PC-9 (cell line): ENCODE results near the gene DNAAF2. TPM values are rescaled to one million over a fixed set of nuclear protein-coding genes. Genes with fewer than 3 reads are reported as not detected.
A peak's percentile ranks its signal among the peaks of the same experiment; 100 is the strongest.

ENCODE experiments used
- BruUV-seq: library from RNA; stranded (reverse); fragments of 400-500 nt; replicated peaks from 2 replicates; lab custom pipeline; 2021; lab: Mats Ljungman, UMichigan
- CTCF ChIA-PET: fragments of 300-600 bp; sonication (Branson Sonifier 250); formaldehyde crosslinking; loops from one replicate; lab custom pipeline; 2022; ENCODE audit warnings: antibody characterized with exemption; lab: Charles Lee
- POLR2A ChIA-PET: fragments of 300-600 bp; sonication (Branson Sonifier 250); formaldehyde crosslinking; loops from one replicate; lab custom pipeline; 2022; ENCODE audit warnings: antibody characterized with exemption; ENCODE audit not compliant: unreplicated experiment; lab: Charles Lee
- DNase-seq, 2 experiments: peaks; one replicate each; pipeline versions ENCODE4 v3.0.0 to v3.0.0-alpha.2; 2015 to 2022; ENCODE audit warnings: mixed read lengths in 1 of 2
- H2AFZ ChIP-seq: fragments of 200-600 bp; sonication (generic); 2 replicates; pipeline ENCODE4 v1.8.1; 2017; ENCODE audit warnings: antibody characterized with exemption
- H3F3A ChIP-seq: fragments of 200-600 bp; sonication (generic); 2 replicates; pipeline ENCODE4 v1.8.1; 2017; ENCODE audit warnings: antibody characterized with exemption, mild to moderate bottlenecking, low read depth; ENCODE audit not compliant: insufficient read depth
- H3K27ac ChIP-seq: fragments of 200-600 bp; sonication (generic); 2 replicates; pipeline ENCODE4 v1.6.1; 2016; ENCODE audit warnings: mixed run types
- H3K27me3 ChIP-seq: fragments of 200-600 bp; sonication (generic); 2 replicates; pipeline ENCODE4 v1.6.1; 2016; ENCODE audit warnings: low read depth, mixed run types; ENCODE audit not compliant: insufficient read depth
- H3K36me3 ChIP-seq: fragments of 200-600 bp; sonication (generic); 2 replicates; pipeline ENCODE4 v1.6.1; 2016; ENCODE audit warnings: low read depth, mixed run types
- H3K4me1 ChIP-seq: fragments of 200-600 bp; sonication (generic); replicated peaks from 2 replicates; pipeline ENCODE4 v1.6.1; 2016; ENCODE audit warnings: mixed run types; ENCODE audit not compliant: insufficient read depth
- H3K4me2 ChIP-seq: fragments of 200-600 bp; sonication (generic); 2 replicates; pipeline ENCODE4 v1.6.1; 2017; ENCODE audit warnings: mixed run types
- H3K4me3 ChIP-seq: fragments of 200-600 bp; sonication (generic); 2 replicates; pipeline ENCODE4 v1.6.1; 2016; ENCODE audit warnings: mixed run types
- H3K79me2 ChIP-seq: fragments of 200-600 bp; sonication (generic); 2 replicates; pipeline ENCODE4 v1.6.1; 2017; ENCODE audit warnings: low read depth, mixed run types
- H3K9me2 ChIP-seq: fragments of 200-600 bp; sonication (generic); 2 replicates; pipeline ENCODE4 v1.8.1; 2017; ENCODE audit warnings: mild to moderate bottlenecking; ENCODE audit not compliant: insufficient read depth
- H3K9me3 ChIP-seq: fragments of 200-600 bp; sonication (generic); 2 replicates; pipeline ENCODE4 v1.8.1; 2016; ENCODE audit warnings: low read depth; ENCODE audit not compliant: insufficient read depth
- H4K20me1 ChIP-seq: fragments of 200-600 bp; sonication (generic); 2 replicates; pipeline ENCODE4 v1.8.1; 2017; ENCODE audit not compliant: insufficient read depth
- CTCF ChIP-seq: fragments of 200-600 bp; sonication (generic); conservative IDR thresholded peaks from 2 replicates; pipeline ENCODE4 v1.6.1; 2017; ENCODE audit warnings: mixed run types, antibody characterized with exemption, mild to moderate bottlenecking, moderate library complexity
- EZH2 ChIP-seq: fragments of 200-600 bp; sonication (generic); IDR thresholded peaks from 2 replicates; pipeline ENCODE4 v1.8.0; 2017; ENCODE audit warnings: antibody characterized with exemption, low read depth
- intact Hi-C: fragments of 100-400 bp; cut with micrococcal nuclease; formaldehyde crosslinking; loops from one replicate; pipeline ENCODE4 v1.10.0; 2022; ENCODE audit not compliant: unreplicated experiment
- total RNA-seq: library from RNA; stranded (reverse); gene quantifications from 2 replicates; pipeline ENCODE4 v1.2.3, GENCODE V29; 2021

Gene DNAAF2
- total RNA-seq, 1 experiment from 2014 or later, result 8.2 TPM

GRCh38 chr14:49633640-49634546 is 1.2 kb downstream of the DNAAF2 start:
- no peaks in the 10 kb centered on the region for H3K27me3 ChIP-seq
- H3K9me2 ChIP-seq, result no peaks in the 10 kb centered on the region
- H3K4me2 ChIP-seq, result peak overlapping the region; percentile 90
- H2AFZ ChIP-seq, result peak overlapping the region; percentile 95
- peak overlapping the region; percentile 89 for H3K27ac ChIP-seq
- CTCF ChIA-PET, result interaction anchor here (0.5 to 1.2 kb wide), 15 partner anchors 14 to 1195 kb away, joined by 3 to 14 read pairs (median 5); partner anchors contain the start of genes DMAC2L, MGAT2, NEMF and RPL36AL
- POLR2A ChIA-PET, result interaction anchor here (0.6 to 1.1 kb wide), 6 partner anchors 35 to 278 kb away, joined by 3 to 9 read pairs (median 4); partner anchors contain the start of genes KLHDC1 and KLHDC2
- peaks cover 27% of the 10 kb centered on the region for H4K20me1 ChIP-seq
- peaks cover 93% of the 10 kb centered on the region for H3K79me2 ChIP-seq
- H3K36me3 ChIP-seq, result peaks cover 28% of the 10 kb centered on the region
- no TSS peak for BruUV-seq
- no peak for TF ChIP-seq EZH2
- peak; percentile 74 for TF ChIP-seq CTCF
- H3K4me3 ChIP-seq, result peak overlapping the region; percentile 89
- H3F3A ChIP-seq, result peaks cover 36% of the 10 kb centered on the region
- H3K9me3 ChIP-seq, result no peaks in the 10 kb centered on the region
- intact Hi-C loops, result loop anchor here (1.0 to 5.0 kb wide), 5 partner anchors 47 to 473 kb away; partner anchors contain the start of genes NEMF and RPS29
- peak; percentile 82 to 94 for DNase-seq
- peaks cover 36% of the 10 kb centered on the region for H3K4me1 ChIP-seq

- ChIA-PET POLR2A (interaction anchor here (0.5 to 0.6 kb wide), 2 partner anchors 35 to 38 kb away, joined by 3 to 4 read pairs; partner anchors contain the start of gene RPS29), CTCF (interaction anchor here (0.5 to 1.2 kb wide), 2 partner anchors 22 to 230 kb away, joined by 4 to 5 read pairs; no protein-coding TSS in a partner anchor)
- peaks cover 33% of the 10 kb centered on the region for H4K20me1 ChIP-seq
- TF ChIP-seq CTCF (no peak), EZH2 (no peak)
- peaks cover 12% of the 10 kb centered on the region for H3K36me3 ChIP-seq
- H3K4me1 ChIP-seq, result peaks cover 42% of the 10 kb centered on the region
- H3K27me3 ChIP-seq, result no peaks in the 10 kb centered on the region
- DNase-seq, result peak in 1 of 2 experiments; percentile 88
- no peaks in the 10 kb centered on the region for H3K9me2 ChIP-seq
- peak overlapping the region; percentile 100; the same call in 1 of the 2 replicates for H3K4me3 ChIP-seq
- H3F3A ChIP-seq, result peaks cover 31% of the 10 kb centered on the region
- intact Hi-C loops, result loop anchor here (5.0 kb wide), 1 partner anchor 37 kb away; the partner anchor contains the start of gene RPS29
- H3K4me2 ChIP-seq, result peak overlapping the region; percentile 98
- peak overlapping the region; percentile 75 for H3K27ac ChIP-seq
- peaks cover 87% of the 10 kb centered on the region for H3K79me2 ChIP-seq
- BruUV-seq, result no TSS peak
- no peaks in the 10 kb centered on the region for H3K9me3 ChIP-seq
- H2AFZ ChIP-seq, result no peak overlapping the region
These were observed 10.9 kb downstream of the DNAAF2 start for GRCh38 chr14:49623941-49624839.
